Neural cell (in vitro differentiated cells): ENCODE data around the gene OR5B17.

Experiments
- CTCF ChIP-seq: fragments of 450-650 bp; IDR thresholded peaks from 2 replicates; pipeline ENCODE4 v1.5.1; 2014; ENCODE audit warnings: antibody characterized with exemption, mild to moderate bottlenecking, moderate library complexity; ENCODE audit not compliant: poor library complexity, severe bottlenecking
- EZH2 ChIP-seq: fragments of 200-600, 300-800 bp; shearing (Covaris generic), sonication (generic); IDR thresholded peaks from 2 replicates; pipeline ENCODE4 v1.6.1; 2014; ENCODE audit warnings: antibody characterized with exemption, low read length, borderline replicate concordance, mild to moderate bottlenecking; ENCODE audit not compliant: insufficient read depth, poor library complexity, severe bottlenecking
- POLR2AphosphoS5 ChIP-seq: IDR thresholded peaks from 2 replicates; pipeline ENCODE4 v1.6.1; 2012
- RAD21 ChIP-seq: fragments of 450-650 bp; conservative IDR thresholded peaks from 2 replicates; pipeline ENCODE4 v1.6.1; 2014; ENCODE audit warnings: antibody characterized with exemption, mild to moderate bottlenecking, moderate library complexity
- REST ChIP-seq: IDR thresholded peaks from 2 replicates; pipeline ENCODE4 v1.6.1; 2012; ENCODE audit warnings: borderline replicate concordance
- SMC3 ChIP-seq: fragments of 450-650 bp; conservative IDR thresholded peaks from 2 replicates; pipeline ENCODE4 v1.6.1; 2014; ENCODE audit warnings: antibody characterized with exemption, mild to moderate bottlenecking, moderate library complexity; ENCODE audit not compliant: poor library complexity
- TAF1 ChIP-seq: IDR thresholded peaks from 2 replicates; pipeline ENCODE4 v1.6.1; 2012; ENCODE audit warnings: low read depth

GRCh38 chr11:58354727-58355126, 4.1 kb downstream of the OR5B17 start:
- TF ChIP-seq CTCF (no peak), EZH2 (no peak), POLR2AphosphoS5 (no peak), RAD21 (no peak), REST (no peak), SMC3 (no peak), TAF1 (no peak)
